CD4-positive, alpha-beta T cell treated with Interleukin-2 at 100 ng/mL for 4 hours (primary cell): Measurements from ENCODE around the gene ESYT2.

ENCODE experiments used
- DNase-seq: peaks from one replicate; pipeline ENCODE4 v3.0.0-alpha.2; 2020; ENCODE audit warnings: low spot score

ESYT2 gene

DNA sequence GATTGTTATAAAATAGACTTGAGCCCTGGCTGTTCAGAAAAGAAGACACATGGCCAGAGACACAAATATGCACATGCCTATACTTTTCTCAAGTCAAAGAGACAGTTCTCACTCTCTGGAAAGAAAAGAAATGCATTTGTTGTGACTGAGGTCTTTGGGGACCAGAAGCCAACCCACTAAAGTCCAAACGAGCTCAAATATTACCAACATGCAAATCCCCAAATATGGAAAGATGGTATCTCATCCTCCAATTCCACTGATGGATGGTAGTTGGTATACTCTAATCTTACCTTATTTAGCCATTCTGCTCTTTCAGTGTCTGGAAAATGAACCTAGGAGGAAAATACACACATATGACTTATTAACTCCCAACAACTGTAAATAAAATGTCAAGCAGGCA lies 30.6 kb downstream of the ESYT2 start:
- DNase-seq = no peak

DNA sequence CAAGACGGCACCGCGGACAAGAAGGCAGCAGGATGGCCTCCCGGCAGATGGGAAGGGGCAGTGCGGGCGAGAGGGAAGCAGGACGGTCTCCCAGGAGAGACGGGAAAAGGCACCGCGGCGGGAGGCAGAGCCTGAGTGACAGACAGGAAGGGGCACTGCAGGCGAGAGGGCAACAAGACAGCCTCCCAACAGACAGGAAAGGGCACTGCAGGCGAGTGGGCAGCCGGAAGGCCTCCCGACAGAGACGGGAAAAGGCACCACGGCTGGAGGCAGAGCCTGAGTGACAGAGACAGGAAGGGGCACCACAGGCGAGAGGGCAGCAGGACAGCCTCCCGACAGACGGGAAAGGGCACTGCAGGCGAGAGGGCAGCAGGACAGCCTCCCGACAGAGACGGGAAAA lies 32.6 kb downstream of the ESYT2 start:
- DNase-seq = no peak

DNA sequence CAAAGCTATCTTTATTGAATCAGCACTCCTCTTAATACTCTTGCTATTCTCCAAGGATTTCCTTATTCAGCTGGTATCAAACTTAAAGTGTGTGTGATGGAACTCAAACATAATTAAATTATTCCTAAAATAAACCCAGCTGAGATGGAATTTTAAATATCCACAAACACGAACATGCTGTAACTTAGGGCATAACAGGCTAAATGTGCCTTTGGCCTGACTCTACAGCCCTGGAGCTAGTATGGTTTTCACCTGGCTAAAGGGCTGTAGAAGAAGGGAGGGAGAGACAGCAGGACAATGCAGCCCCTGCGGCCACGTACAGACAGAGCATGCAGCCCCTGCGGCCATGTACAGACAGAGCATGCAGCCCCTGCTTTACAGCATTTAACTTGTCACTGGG lies 34.0 kb downstream of the ESYT2 start:
- DNase-seq = no peak

DNA sequence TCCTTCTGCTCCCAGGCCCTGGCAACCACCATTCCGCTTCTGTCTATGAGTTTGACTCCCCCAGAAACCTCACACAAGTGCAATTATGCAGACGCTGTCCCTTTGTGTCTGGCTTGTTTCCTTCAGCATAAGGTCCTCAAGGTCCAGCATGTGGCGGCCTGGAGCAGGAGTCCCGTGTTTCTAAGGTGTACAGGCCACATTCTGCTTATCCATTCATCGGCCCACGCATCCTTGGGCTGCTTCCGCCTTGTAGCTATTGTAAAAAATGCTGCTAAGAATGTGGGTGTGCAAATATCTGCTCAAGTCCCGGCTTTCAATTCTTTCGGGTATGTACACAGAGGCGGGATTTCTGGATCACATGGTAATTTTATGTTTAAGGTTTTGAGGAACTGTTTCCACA lies 38.2 kb downstream of the ESYT2 start:
- no peak for DNase-seq

DNA sequence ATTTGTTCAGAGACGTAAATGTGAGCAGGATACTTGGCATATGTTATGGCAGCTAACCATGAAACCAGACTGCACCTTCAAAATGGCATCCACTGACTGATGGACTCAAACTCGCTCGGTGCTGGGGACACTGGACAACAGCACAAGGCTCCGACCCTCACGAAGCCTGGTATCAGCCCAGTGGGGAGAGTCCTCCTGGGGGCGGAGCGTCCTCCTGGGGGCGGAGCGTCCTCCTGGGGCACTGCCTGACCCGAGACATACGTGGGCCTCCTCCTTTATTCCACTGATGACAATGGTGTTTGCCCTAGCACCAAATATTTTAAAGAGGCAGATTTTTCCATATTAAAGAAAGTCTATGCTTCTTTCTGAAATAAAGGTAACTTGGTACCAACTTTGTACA lies 39.5 kb downstream of the ESYT2 start:
- DNase-seq = no peak

DNA sequence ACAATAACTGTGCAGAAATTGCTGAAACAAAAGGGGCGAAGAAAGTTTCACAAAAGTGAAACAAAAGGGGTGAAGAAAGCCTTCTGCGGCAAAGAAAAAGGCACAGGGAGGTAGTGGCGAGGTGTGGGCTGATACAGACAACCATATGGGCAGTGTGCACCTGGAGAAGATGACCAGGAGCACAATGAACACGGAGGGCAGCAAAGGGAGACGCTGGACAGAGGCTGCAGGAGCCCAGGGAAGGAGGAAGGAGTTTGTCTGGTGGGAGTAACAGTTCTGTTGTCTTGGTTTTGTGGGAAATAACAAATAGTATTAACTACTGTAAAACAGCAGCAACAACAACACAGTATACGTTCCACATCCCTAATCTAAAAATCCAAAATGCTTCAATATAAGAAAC lies 42.4 kb downstream of the ESYT2 start:
- no peak for DNase-seq

DNA sequence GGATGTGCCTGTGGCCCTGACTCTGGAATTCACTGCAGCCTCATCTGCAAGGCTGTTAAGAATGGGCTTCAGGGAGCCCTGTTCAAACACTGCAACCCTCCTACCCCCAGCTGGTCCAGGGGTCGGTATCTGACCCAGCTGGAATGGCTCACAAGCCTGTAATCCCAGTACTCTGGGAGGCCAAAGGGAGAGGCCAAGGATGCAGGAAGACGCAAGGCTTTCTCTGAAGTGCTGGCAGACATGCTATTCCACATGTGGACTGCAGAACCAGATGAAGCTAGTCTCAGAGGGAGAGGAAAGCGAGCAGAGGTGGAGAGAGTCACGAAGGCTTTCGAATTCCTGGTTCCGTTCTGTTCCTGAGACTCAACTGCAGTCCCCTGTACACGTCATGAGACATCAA lies 45.0 kb downstream of the ESYT2 start:
- no peak for DNase-seq

DNA sequence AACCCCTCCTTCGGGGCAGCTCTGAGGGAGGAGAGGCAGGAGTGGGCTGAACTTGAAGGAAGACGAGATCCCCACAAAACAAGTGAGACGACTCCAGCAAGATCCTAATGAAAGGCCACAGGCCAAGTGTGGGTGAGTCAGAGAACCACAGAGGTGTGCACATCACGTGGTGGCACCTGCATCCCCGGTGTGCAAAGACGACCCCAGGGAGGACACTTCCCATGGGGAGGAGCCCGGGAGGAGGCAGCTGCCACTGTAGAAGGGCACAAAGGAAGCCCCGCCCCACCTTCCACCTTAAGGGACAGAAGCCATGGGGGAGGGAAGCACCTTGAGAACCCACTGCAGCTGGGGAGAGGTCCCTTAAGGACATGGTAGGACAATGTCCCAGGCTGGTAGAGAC lies 45.7 kb downstream of the ESYT2 start:
- no peak for DNase-seq

DNA sequence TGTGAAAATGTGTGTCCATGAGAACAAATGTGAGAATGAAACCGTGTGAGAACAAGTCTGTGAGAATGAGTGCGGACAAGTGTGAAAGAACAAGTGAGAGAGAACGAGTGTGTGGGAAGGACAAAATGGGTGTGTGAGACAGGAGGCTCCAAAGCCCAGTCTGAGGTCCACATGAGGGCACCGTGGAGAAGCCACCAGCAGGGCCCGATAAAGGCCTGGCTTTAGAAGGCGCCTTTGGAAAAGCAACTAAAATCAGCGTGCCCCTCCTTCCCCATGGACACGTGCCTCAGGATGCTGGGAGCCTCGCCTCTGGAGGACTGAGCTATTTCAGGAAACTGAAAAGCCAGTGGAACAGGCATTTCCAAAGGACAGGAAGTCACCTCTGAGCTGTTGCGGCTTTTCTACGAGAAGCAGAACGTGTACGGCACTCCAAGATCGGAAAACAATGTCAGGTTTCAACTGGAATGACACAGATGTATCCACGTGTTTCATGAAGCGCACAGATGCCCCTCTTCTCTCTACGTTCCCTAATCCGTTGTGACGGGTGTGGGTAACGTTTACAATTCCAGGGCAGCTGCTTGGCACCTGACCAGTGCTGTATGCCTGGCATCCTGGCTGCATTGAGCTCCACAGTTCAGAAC lies 46.4 kb downstream of the ESYT2 start:
- DNase-seq = no peak

DNA sequence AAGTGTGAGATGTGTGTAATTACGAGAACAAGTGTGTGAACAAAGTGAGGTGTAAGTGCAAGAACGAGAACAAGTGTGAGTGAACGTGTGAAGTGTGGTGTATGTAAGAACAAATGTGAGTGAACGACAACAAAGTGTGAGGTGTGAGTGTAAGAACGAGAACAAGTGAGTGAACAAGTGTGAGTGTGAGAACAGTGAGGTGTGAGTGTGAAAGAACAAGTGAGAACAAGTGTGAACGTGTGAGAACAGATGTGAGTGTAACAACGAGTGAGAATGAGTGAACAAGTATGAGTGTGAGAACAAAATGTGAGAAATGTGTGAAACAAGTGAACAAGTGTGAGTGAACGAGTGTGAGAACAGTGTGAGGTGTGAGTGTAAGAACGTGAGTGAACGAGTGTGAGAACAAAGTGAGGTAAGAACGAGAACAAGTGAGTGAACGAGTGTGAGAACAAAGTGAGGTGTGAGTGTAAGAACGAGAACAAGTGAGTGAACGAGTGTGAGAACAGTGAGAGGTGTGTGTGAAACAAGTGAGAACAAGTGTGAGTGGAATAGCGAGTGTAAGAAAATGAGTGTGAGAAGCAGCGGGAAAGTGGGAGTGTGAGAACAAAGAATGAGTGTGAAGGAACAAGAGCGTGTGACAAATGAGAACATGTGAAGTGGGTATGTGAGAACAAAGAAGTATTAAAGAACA lies 47.2 kb downstream of the ESYT2 start:
- DNase-seq = no peak

DNA sequence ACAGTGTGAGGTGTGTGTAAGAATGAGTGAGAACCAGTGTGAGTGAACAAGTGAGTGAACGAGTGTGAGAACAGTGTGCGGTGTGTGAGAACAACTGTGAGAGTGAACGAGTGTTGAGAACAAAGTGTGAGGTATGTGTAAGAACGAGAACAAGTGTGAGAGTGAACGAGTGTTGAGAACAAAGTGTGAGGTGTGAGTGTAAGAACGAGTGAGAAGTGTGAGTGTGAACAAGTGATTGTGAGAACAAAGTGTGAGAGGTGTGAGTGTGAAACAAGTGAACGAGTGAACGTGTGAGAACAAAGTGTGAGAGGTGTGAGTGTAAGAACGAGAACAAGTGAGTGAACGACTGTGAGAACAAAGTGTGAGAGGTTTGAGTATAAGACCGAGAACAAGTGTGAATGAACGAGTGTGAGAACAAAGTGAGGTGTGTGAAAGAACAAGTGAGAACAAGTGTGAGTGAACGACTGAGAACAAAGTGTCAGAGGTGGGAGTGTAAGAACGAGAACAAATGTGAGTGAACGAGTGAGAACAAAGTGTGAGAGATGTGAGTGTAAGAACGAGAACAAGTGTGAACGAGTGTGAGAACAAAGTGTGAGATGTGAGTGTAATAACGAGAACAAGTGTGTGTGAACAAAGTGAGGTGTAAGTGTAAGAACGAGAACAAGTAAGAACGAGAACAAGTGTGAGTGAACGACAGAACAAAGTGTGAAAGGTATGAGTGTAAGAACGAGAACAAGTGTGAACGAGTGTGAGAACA lies 47.9 kb downstream of the ESYT2 start:
- DNase-seq = no peak

DNA sequence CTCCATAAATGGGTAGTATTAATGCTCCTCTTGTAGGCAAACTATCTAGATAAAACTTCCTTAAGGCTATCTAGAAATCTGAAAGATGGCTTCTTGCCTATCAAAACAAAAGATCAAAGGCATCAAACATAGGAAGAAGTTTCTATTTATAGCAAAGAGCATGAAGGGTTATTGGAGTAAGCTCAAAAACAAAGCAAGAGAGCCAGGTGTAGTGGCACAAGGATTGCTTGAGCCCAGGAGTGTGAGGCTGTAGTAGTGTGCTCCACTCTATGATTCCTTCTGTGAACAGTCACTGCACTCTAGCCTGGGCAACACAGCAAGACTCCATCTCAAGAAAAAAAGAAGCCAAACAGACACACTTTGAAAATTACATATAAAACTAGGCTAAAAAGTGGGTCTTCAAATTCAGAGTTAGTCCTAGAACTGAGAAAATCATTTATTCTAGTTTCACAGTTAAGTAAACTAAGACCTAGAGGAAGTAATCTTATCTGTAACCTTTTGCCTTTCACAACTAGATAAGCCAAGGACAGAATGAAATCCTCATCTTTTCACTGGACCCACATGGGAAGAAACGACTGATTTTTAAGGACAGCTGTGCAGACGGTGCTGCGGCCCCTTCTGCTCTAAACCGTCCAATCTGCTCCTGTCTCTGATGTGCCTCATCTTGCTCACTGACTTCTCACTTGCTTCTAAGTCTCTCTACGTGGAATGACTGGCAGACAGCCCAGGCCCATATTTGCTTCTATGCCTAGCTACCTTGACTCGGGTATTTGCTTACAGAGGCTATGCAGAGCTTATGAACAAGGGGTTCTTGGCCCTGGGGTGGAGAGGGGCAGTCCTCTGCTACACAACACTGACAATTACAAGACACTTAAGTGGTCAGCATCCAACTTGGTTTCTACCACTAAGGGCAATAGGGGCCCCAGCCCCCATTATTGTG lies 50.0 kb downstream of the ESYT2 start:
- DNase-seq = peak; percentile 13

DNA sequence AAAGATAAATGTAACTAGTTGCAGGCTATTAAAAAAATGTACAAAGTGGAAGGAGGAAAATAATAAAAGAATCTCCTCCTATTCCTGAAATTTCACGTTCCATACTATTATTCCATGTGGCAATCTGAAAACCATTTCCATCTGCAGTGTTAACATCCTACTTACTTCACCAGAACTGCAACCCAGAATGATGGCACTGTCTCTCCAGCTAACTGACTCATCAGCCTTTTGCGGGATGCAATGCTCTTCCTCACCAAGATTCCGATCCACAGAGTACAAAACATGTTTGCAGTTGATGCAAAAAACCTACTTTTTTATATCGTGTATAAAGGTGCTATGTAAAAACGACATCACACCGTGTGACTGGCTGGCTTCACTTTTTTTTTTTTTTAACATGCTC lies 50.8 kb downstream of the ESYT2 start:
- DNase-seq = no peak

DNA sequence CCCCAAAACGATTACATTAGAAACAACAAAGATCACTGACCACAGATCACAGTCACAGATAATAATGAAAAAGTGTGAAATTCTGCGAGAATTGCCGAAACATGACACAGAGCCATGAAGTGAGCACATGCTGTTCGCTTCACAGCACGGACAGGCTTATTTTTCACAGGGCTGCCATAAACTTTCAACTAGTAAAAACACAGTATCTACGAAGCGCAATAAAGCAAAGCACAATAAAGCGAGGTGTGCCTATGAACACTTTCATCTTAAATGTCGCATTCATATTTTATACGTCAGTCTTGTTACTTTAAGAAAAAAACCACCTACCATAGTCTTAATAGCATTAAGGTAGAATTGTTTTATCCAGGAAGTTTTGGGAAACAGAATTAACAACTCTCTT lies 51.5 kb downstream of the ESYT2 start:
- DNase-seq = no peak

DNA sequence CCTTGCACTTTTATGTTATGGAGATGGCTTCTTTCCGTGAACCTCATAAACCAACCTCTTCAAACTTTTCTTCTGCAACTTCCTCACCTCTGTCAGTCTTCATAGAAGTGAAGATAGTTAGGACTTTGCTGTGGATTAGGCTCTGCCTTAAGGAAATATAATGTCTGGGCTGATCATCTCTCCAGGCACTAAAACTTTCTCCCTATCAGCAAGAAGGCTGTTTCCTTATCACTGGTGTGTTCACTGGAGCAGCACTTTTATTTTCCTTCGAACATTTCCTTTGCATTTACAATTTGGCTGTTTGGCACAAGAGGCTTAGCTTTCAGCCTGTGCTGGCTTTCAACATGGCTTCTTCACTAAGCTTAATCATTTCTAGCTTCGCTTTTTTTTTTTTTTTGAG lies 52.8 kb downstream of the ESYT2 start:
- no peak for DNase-seq

DNA sequence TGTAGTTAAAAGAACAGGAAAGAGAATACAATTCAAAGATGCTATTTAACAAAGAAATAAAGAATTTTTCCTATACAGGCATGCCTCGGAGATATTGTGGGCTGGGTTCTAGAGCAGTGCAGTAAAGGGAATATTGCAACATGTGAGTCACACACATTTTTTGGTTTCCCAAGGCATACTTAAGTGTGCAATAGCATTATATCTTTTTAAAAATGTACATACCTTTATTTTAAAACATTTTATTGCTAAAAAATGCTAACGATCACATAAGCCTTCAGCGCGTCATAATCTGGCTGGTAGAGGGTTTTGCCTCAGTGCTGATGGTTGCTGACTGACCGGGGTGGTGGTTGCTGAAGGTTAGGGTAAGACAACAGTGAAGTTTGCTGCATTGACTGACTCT lies 54.4 kb downstream of the ESYT2 start:
- no peak for DNase-seq

DNA sequence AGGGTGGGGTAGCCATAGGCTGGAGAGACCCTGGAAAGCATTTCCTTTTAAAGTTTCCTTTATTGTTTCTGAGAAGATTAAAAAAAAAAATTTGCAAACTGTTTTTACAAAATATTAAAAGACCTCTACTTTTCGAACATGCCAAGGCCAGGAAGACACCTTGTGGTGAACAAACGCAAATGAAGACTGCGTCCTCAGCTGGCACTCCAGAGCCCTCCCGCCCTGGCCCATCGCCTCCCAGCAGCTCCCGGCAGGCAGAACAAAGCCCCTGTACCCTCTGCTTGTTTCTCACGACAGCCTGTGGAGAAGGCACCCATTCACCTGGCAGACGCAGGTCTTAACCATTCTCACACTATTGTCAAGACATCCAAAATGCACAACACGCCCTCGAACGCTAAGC lies 56.4 kb downstream of the ESYT2 start:
- DNase-seq = no peak

DNA sequence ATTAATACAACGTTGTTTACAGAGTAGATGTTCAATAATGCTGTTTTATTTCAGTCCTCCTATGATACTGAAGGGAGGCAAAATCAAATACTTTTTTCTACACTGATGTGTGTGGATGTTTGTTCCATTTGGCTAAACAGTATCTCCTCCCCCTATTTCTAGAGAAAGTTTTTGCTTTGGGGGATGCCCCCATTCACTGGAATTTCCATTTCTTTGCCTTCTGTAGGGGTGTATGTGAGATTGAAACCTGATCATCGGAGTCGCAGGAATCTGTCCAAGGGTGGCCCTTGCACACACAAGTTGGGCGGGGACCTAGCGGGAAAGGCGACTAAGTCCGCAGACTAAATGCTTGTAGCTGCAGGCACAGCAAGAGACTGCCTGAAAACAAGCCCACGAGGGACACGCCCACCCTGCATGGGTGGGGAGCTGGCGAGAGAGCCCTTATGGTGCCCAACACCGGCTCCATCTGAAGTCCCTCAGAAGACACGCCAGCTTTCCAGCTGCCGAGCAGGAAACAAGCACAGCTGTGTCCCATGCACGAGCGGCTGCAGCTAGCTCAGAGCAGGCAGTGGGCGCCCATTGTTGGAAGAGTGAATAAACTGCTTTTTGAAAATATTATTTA lies 58.0 kb downstream of the ESYT2 start:
- DNase-seq = no peak

DNA sequence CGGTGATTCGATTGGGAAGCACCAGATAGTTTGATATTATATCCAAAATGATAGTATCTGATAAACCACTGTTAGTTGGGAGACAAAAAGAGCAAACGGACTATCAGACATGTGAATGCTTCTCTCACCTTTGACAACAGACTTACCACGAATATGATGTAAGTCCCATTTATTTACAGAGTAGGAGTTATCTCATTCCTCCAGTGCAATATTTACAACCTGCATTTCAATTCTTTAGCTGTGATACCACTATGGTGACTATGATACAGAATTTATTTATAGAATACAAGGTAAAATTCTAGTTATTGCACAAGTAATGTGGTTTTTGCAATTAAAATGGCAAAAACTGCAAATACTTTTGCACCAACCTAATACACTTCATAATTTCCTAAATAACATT lies 61.6 kb downstream of the ESYT2 start:
- DNase-seq = no peak

DNA sequence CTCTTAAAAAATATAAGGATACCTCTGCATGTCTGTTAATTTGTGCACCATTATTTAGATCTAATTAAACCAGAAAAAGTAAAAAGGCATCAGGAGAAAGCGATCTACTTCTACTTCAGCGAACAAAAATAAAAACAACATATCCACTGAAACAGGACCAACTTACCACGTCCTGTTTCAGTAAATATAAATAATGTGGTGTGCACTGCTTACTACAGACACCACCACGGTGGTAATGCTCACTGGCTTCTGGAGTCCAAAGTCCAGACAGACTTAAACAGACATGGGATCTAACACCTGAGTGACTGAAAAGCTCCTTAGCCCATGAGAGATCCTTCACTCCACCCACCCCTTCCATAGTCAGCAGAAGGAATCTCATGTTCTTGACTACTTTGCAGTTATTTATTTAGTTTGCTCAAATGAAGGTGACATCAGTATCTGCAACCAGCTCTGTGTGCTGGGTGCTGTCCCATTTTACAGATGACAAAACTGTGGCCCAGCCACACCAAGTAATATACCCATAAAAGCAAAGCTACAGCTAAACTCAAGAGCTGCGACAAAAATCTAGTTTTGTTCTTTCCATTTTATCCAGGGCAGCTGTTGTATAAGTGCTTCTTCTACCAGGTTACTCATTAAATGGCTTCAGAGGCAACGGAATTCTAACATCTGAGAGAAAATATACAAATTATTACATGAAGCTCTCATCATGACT lies 62.6 kb downstream of the ESYT2 start:
- DNase-seq = no peak

DNA sequence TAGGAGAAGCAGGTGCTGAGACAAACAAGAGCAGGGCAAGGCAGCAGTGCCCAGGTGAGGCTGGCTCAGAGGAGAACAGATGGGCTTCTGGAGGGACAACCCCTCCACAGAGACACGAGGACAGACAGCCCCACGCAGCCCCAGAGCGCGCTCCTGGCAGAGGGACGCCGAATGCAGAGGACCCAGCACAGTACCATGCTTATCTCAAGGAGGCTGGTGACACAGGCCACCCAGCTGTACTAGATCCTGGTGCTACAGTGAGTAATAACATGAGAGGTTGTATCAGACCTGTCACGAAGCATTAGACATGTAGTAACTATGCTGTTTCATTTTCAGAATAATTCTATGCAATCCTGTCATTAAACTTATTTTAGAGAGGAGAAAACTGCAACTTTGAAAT lies 64.3 kb downstream of the ESYT2 start:
- DNase-seq = no peak
